CD4-positive, alpha-beta T cell treated with Interleukin-2 at 100 ng/mL for 4 hours (primary cell): ENCODE data around the gene ICE1.

Experiments
- DNase-seq: peaks from one replicate; pipeline ENCODE4 v3.0.0-alpha.2; 2020; ENCODE audit warnings: low spot score

The ICE1 gene

DNA sequence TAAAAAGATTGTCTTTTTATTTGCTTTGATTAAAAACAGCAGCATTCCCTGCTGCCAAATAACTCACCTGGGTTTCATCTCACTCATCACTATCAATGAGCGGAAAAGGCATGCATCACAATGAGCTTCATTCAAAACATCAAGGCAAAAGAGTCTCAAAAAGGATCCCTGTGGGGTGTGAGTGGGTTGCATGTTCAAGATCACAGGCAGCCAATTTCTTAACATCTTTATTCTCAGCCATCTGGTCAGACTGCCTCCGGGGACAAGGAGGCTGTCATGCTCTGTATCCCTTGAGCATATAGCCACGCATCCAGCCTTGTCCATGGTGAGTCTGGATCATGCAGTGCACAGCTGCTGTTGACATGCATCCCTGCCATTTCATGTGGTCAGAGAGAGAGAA lies 117.1 kb downstream of the ICE1 start:
- no peak for DNase-seq
